Activated CD4-positive, alpha-beta T cell treated with anti-CD3 and anti-CD28 coated beads for 36 hours (primary cell): ENCODE results near the gene IFT80. TPM values are rescaled to one million over a fixed set of nuclear protein-coding genes. Genes with fewer than 3 reads are reported as not detected.

Experiments
- ATAC-seq: fragments of 200-7000 bp; cut with Tn5 transposase; one replicate; pipeline ENCODE4 v1.10.0; 2021; ENCODE audit warnings: mild to moderate bottlenecking, moderate library complexity
- CTCF ChIA-PET: fragments of 350-600 bp; sonication (Branson Sonifier 250); formaldehyde crosslinking; loops from one replicate; lab custom pipeline; 2021; ENCODE audit warnings: antibody characterized with exemption; lab: Charles Lee
- POLR2A ChIA-PET: fragments of 350-600 bp; sonication (Branson Sonifier 250); formaldehyde crosslinking; loops from one replicate; lab custom pipeline; 2021; ENCODE audit warnings: antibody characterized with exemption, inconsistent platforms; lab: Charles Lee
- DNase-seq: peaks from one replicate; pipeline ENCODE4 v3.0.0-alpha.2; 2020
- H3K27ac Mint-ChIP-seq: one replicate; pipeline ENCODE4 v1.8.0; 2021; ENCODE audit warnings: mixed read lengths
- H3K27me3 Mint-ChIP-seq: one replicate; pipeline ENCODE4 v1.8.0; 2021; ENCODE audit warnings: mixed read lengths
- H3K36me3 Mint-ChIP-seq: one replicate; pipeline ENCODE4 v1.8.0; 2021; ENCODE audit warnings: low read depth, mixed read lengths
- H3K4me1 Mint-ChIP-seq: one replicate; pipeline ENCODE4 v1.8.0; 2021; ENCODE audit warnings: mixed read lengths
- H3K4me3 Mint-ChIP-seq: one replicate; pipeline ENCODE4 v1.8.0; 2021; ENCODE audit warnings: mild to moderate bottlenecking, moderate library complexity, mixed read lengths
- H3K9me3 Mint-ChIP-seq: one replicate; pipeline ENCODE4 v1.8.0; 2021; ENCODE audit warnings: low read depth, mixed read lengths
- intact Hi-C, 2 experiments: fragments of 100-400 bp; cut with DNase I in 1 of 2; cut with micrococcal nuclease in 1 of 2; formaldehyde crosslinking; loops; one replicate each; pipeline versions ENCODE4 v1.14.2 to v1.15.1; 2022 to 2024; cut with DNase I, micrococcal nuclease
- total RNA-seq, 2 experiments: library from RNA; stranded (reverse); gene quantifications; one replicate each; pipeline ENCODE4 v1.2.3, GENCODE V29; 2021

IFT80 gene
- total RNA-seq: 10 to 100 TPM; 15.0 to 18.1 TPM

- peak; percentile 98 for DNase-seq
- Mint-ChIP-seq H3K9me3 (no peaks in the 10 kb centered on the region), H3K4me1 (peaks cover 35% of the 10 kb centered on the region), H3K4me3 (peak within 1 kb of the TSS; percentile 91), H3K27me3 (peaks cover 7% of the 10 kb centered on the region), H3K36me3 (peaks cover 38% of the 10 kb centered on the region), H3K27ac (peak within 1 kb of the TSS; percentile 96)
- peak; percentile 93 for ATAC-seq
- CTCF ChIA-PET: interaction anchor here (1.7 kb wide), 1 partner anchor 14 kb away, joined by 7 read pairs; no protein-coding TSS in a partner anchor
- intact Hi-C loops: loop anchor here (1.0 to 5.0 kb wide), 7 partner anchors 50 to 1597 kb away; partner anchors contain the start of genes KPNA4 (in 2 of the 2), TRIM59 (in 2 of the 2), C3orf80 (in 1 of the 2) and MFSD1 (in 1 of the 2)
- POLR2A ChIA-PET: interaction anchor here (0.7 to 1.4 kb wide), 4 partner anchors 11 to 174 kb away, joined by 3 to 24 read pairs (median 8); partner anchors contain the start of gene TRIM59
Measured at GRCh38 chr3:160399125-160400029, at the start of gene IFT80, which contains the start of gene SMC4. TSS of gene IFT80 (minus strand) at chr3:160399225. CDS start at chr3:160384600, 14,625 bp downstream. TSS of gene SMC4 (plus strand) at chr3:160399650. CDS start at chr3:160400827, 1,177 bp downstream.

DNA sequence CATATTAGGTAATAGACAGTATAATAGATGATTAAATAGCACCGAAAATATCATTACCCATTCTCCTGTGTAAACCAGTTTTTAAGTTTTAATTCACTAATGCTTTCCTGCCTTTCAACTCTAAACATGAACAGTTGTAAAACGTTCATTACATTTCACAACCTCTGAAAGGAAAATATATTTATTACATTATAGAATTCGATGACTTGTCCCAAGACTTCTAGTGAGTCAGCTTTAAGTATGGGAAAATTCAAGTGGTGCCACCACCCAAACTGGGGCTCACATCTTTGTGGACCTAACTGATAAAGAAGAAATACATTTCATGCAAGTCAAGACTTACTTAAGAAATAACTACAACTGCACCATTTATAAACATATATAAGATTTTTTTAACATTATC lies 48.5 kb upstream of the IFT80 start:
- Mint-ChIP-seq H3K36me3 (peaks cover 40% of the 10 kb centered on the region), H3K9me3 (no peaks in the 10 kb centered on the region), H3K4me3 (peak overlapping the region; percentile 97), H3K27me3 (no peaks in the 10 kb centered on the region), H3K4me1 (peaks cover 25% of the 10 kb centered on the region), H3K27ac (no peak overlapping the region)
- no peak for DNase-seq
- intact Hi-C loops: loop anchor here in 1 of 2 experiments (5.0 kb wide), 1 partner anchor 775 kb away; the partner anchor contains the start of gene NMD3
- ChIA-PET POLR2A (interaction anchor here (0.7 kb wide), 1 partner anchor 11 kb away, joined by 3 read pairs; no protein-coding TSS in a partner anchor), CTCF (interaction anchor here (0.6 to 1.3 kb wide), 2 partner anchors 12 to 658 kb away, joined by 3 to 6 read pairs; partner anchors contain the start of gene B3GALNT1)
- no peak for ATAC-seq

- Mint-ChIP-seq H3K4me3 (no peak overlapping the region), H3K4me1 (peaks cover 32% of the 10 kb centered on the region), H3K27me3 (no peaks in the 10 kb centered on the region), H3K36me3 (peaks cover 46% of the 10 kb centered on the region), H3K27ac (no peak overlapping the region), H3K9me3 (no peaks in the 10 kb centered on the region)
- ATAC-seq (no peak), DNase-seq (no peak)
- CTCF ChIA-PET: interaction anchor here (1.1 kb wide), 1 partner anchor 33 kb away, joined by 3 read pairs; no protein-coding TSS in a partner anchor
- intact Hi-C loops: loop anchor here in 1 of 2 experiments (5.0 kb wide), 1 partner anchor 776 kb away; the partner anchor contains the start of gene NMD3
- POLR2A ChIA-PET: no interaction called here
Measured at GRCh38 chr3:160446522-160447056, 47.6 kb upstream of the IFT80 start.

DNA sequence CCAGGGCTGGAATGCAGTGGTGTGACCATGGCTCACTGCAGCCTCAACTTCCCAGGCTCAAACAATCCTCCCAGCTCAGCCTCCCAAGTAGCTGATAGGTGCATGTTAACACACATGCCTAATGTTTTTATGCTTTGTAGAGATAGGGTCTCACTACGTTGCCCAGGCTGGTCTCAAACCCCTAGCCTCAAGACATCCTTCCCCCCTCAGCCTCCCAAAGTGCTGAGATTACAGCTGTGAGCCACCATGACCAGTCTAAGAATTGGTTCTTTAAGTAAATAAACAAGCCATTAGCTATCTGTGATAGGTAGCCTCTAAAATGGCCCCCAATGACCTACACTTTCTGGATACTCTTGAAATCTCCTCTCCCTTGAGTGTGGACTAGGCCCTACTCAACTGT lies 46.8 kb upstream of the IFT80 start:
- Mint-ChIP-seq H3K4me3 (no peak overlapping the region), H3K4me1 (peaks cover 34% of the 10 kb centered on the region), H3K9me3 (no peaks in the 10 kb centered on the region), H3K36me3 (peaks cover 48% of the 10 kb centered on the region), H3K27ac (no peak overlapping the region), H3K27me3 (no peaks in the 10 kb centered on the region)
- CTCF ChIA-PET: interaction anchor here (0.9 to 1.1 kb wide), 3 partner anchors 33 to 35 kb away, joined by 3 to 4 read pairs (median 4); no protein-coding TSS in a partner anchor
- intact Hi-C loops: loop anchor here in 1 of 2 experiments (5.0 kb wide), 1 partner anchor 776 kb away; the partner anchor contains the start of gene NMD3
- no peak for DNase-seq
- POLR2A ChIA-PET: interaction anchor here (0.7 kb wide), 1 partner anchor 455 kb away, joined by 3 read pairs; no protein-coding TSS in a partner anchor
- ATAC-seq: no peak

GRCh38 chr3:160444411-160444810 lies 45.4 kb upstream of the IFT80 start:
- intact Hi-C loops: no loop called here
- H3K4me1 Mint-ChIP-seq: peaks cover 37% of the 10 kb centered on the region
- peaks cover 57% of the 10 kb centered on the region for H3K36me3 Mint-ChIP-seq
- H3K4me3 Mint-ChIP-seq: no peak overlapping the region
- H3K9me3 Mint-ChIP-seq: peaks cover 3% of the 10 kb centered on the region
- no peak overlapping the region for H3K27ac Mint-ChIP-seq
- ChIA-PET POLR2A (interaction anchor here (0.6 kb wide), 1 partner anchor 122 kb away, joined by 5 read pairs; no protein-coding TSS in a partner anchor), CTCF (interaction anchor here (0.6 to 1.2 kb wide), 3 partner anchors 12 to 35 kb away, joined by 3 read pairs; no protein-coding TSS in a partner anchor)
- H3K27me3 Mint-ChIP-seq: no peaks in the 10 kb centered on the region
- DNase-seq (no peak), ATAC-seq (no peak)

DNA sequence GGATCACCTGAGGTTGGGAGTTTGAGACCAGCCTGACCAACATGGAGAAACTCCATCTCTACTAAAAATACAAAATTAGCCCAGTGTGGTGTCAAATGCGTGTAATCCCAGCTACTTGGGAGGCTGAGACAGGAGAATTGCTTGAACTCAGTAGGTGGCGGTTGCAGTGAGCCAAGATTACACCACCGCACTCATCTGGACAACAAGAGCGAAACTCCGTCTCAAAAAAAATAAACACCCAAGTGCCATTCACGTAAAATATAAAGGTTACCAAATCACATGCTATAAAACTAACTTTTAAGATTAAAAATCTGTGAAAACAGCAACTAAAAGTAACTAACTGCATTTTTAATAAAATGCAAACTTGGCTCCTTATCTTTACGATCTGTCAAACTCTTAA lies 41.7 kb upstream of the IFT80 start:
- CTCF ChIA-PET: interaction anchor here (1.1 kb wide), 1 partner anchor 25 kb away, joined by 3 read pairs; no protein-coding TSS in a partner anchor
- H3K36me3 Mint-ChIP-seq: peaks cover 65% of the 10 kb centered on the region

GRCh38 chr3:160437083-160437455 lies 38.0 kb upstream of the IFT80 start:
- ATAC-seq (peak; percentile 55), DNase-seq (no peak)
- no peaks in the 10 kb centered on the region for H3K27me3 Mint-ChIP-seq
- peaks cover 38% of the 10 kb centered on the region for H3K4me1 Mint-ChIP-seq
- H3K27ac Mint-ChIP-seq: no peak overlapping the region
- CTCF ChIA-PET: interaction anchor here (0.5 to 1.3 kb wide), 2 partner anchors 12 to 63 kb away, joined by 3 to 5 read pairs; partner anchors contain the start of gene TRIM59
- intact Hi-C loops: no loop called here
- peaks cover 64% of the 10 kb centered on the region for H3K36me3 Mint-ChIP-seq
- POLR2A ChIA-PET: no interaction called here
- H3K9me3 Mint-ChIP-seq: peaks cover 3% of the 10 kb centered on the region
- no peak overlapping the region for H3K4me3 Mint-ChIP-seq

More for the DNA sequence above, 41.7 kb upstream of the IFT80 start:
- H3K27ac Mint-ChIP-seq: no peak overlapping the region
- H3K9me3 Mint-ChIP-seq: peaks cover 3% of the 10 kb centered on the region
- DNase-seq (no peak), ATAC-seq (no peak)
- intact Hi-C loops: no loop called here
- H3K27me3 Mint-ChIP-seq: no peaks in the 10 kb centered on the region
- POLR2A ChIA-PET: no interaction called here
- H3K4me3 Mint-ChIP-seq: no peak overlapping the region
- peaks cover 42% of the 10 kb centered on the region for H3K4me1 Mint-ChIP-seq

GRCh38 chr3:160435747-160436146 lies 36.7 kb upstream of the IFT80 start:
- Mint-ChIP-seq H3K27me3 (no peaks in the 10 kb centered on the region), H3K4me3 (no peak overlapping the region), H3K9me3 (peaks cover 3% of the 10 kb centered on the region), H3K4me1 (peaks cover 31% of the 10 kb centered on the region), H3K36me3 (peaks cover 69% of the 10 kb centered on the region), H3K27ac (no peak overlapping the region)
- intact Hi-C loops: no loop called here
- DNase-seq (no peak), ATAC-seq (no peak)
- ChIA-PET POLR2A (interaction anchor here (1.0 to 1.2 kb wide), 2 partner anchors 12 to 26 kb away, joined by 3 read pairs; no protein-coding TSS in a partner anchor), CTCF (interaction anchor here (0.9 to 2.9 kb wide), 4 partner anchors 12 to 50 kb away, joined by 4 to 10 read pairs (median 6); no protein-coding TSS in a partner anchor)

DNA sequence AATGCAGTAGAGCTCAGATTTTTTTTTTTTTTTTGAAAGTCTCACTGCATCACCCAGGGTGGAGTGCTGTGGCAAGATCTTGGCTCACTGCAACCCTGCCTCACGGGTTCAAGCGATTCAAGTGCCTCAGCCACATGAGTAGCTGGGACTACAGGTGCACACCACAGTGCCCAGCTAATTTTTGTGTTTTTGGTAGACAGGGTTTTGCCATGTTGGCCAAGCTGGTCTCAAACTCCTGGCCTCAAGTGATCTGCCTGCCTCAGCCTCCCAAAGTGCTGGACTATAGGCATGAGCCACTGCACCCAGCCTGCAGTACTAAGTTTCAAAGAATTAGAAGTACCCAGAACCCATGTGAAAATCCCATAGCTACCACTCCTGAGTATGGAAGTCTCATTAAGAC lies 36.1 kb upstream of the IFT80 start:
- ATAC-seq (no peak), DNase-seq (no peak)
- H3K4me1 Mint-ChIP-seq: peaks cover 28% of the 10 kb centered on the region
- H3K4me3 Mint-ChIP-seq: no peak overlapping the region
- intact Hi-C loops: no loop called here
- no peak overlapping the region for H3K27ac Mint-ChIP-seq
- ChIA-PET POLR2A (no interaction called here), CTCF (interaction anchor here (0.6 to 2.9 kb wide), 5 partner anchors 13 to 1791 kb away, joined by 3 to 10 read pairs (median 6); partner anchors contain the start of gene GFM1)
- H3K9me3 Mint-ChIP-seq: no peaks in the 10 kb centered on the region
- H3K36me3 Mint-ChIP-seq: peaks cover 66% of the 10 kb centered on the region
- no peaks in the 10 kb centered on the region for H3K27me3 Mint-ChIP-seq

DNA sequence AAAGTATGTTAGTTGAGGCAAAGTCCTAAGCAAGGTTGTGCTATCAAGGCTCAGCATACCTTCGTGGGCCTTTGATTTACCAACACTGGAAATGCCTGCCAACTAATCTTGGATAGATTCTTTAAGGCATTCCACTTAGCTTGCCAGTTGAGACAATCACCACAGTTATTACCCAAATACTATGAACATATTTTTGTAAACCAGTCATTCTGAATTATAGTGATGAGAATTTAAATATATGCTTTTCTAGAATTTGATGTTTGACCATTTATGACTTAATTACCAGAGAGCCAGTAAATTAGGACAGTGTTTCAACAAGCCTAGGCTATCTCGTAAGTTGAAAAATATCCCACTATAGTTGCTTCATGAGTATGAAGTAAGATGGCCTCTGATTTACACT lies 35.0 kb upstream of the IFT80 start:
- Mint-ChIP-seq H3K4me1 (peaks cover 23% of the 10 kb centered on the region), H3K4me3 (no peak overlapping the region), H3K27ac (no peak overlapping the region), H3K9me3 (no peaks in the 10 kb centered on the region), H3K36me3 (peaks cover 64% of the 10 kb centered on the region), H3K27me3 (no peaks in the 10 kb centered on the region)
- no peak for DNase-seq
- ChIA-PET POLR2A (no interaction called here), CTCF (interaction anchor here (1.0 to 2.9 kb wide), 2 partner anchors 14 to 21 kb away, joined by 3 to 10 read pairs; no protein-coding TSS in a partner anchor)
- no peak for ATAC-seq
- intact Hi-C loops: loop anchor here (5.0 kb wide), 2 partner anchors 53 to 803 kb away; no protein-coding TSS in a partner anchor
